Left ventricle myocardium inferior (tissue), 1 donor: ENCODE results near the gene HLTF. TPM values are rescaled to one million over a fixed set of nuclear protein-coding genes. Genes with fewer than 3 reads are reported as not detected.
A peak's percentile ranks its signal among the peaks of the same experiment; 100 is the strongest.

ENCODE experiments used
- DNase-seq: peaks from one replicate; pipeline ENCODE4 v3.0.0-alpha.2; 2020
- H3K27ac ChIP-seq: fragments of 200-600 bp; replicated peaks from 2 replicates; pipeline ENCODE4 v1.8.0; 2021
- H3K27me3 ChIP-seq: fragments of 200-600 bp; 2 replicates; pipeline ENCODE4 v1.8.0; 2021; ENCODE audit warnings: low read depth
- H3K36me3 ChIP-seq: fragments of 200-600 bp; 2 replicates; pipeline ENCODE4 v1.8.0; 2021
- H3K4me1 ChIP-seq: fragments of 200-600 bp; 2 replicates; pipeline ENCODE4 v1.8.0; 2021
- H3K4me3 ChIP-seq: fragments of 200-600 bp; 2 replicates; pipeline ENCODE4 v1.8.0; 2021; ENCODE audit warnings: mild to moderate bottlenecking, moderate library complexity
- H3K9me3 ChIP-seq: fragments of 200-600 bp; replicated peaks from 2 replicates; pipeline ENCODE4 v1.8.0; 2021
- intact Hi-C: fragments of 100-400 bp; cut with micrococcal nuclease; formaldehyde crosslinking; loops from one replicate; pipeline ENCODE4 v1.11.0; 2022
- total RNA-seq: library from RNA; stranded (reverse); fragmentation: NEBNext Ultra II Directional; extraction: Animal tissue kit (Norgen Biotek cat#: 25700); gene quantifications from one replicate; pipeline ENCODE4 v1.2.1, GENCODE V29; 2021
- TF ChIP-seq, protein P1 (sequence below): fragments of 200-600 bp; IDR thresholded peaks from 2 replicates; pipeline ENCODE4 v1.8.0; 2021; ENCODE audit warnings: antibody characterized with exemption, mild to moderate bottlenecking, borderline replicate concordance
- donor health status: DM: no; HTN: yes; CAD: no; lungs with severe emphysema.

The HLTF gene
- total RNA-seq, 1 donor from 2014 or later, result 27.4 TPM

DNA sequence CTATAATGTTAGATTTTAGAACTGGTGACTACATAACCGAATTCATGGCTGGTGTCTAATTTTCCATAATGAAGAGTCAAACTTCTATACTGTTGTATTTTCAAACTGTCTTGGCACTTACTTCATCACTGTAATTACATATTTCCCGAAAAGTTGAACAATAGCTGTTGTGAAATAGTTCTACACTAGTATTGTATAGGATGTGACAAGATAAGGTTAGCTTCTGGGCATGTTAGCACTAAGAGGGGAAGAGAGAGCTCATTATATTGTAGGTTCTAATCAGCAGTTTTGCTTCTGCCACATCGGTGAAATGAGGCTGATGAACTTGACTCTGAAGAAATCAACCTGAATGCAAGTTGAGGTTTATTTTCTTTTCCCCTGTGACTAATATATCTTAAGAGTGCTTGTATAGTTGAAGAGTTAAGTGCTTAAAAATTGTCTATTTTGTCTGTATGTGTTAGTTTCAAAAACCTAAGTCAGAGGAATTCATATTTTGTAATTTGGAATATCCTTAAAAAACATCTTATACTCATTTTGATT, 86.1 kb downstream of the HLTF start:
- Histone ChIP-seq H3K27me3 (no peaks in the 10 kb centered on the region), H3K4me1 (peaks cover 74% of the 10 kb centered on the region), H3K4me3 (no peak overlapping the region), H3K36me3 (peaks cover 34% of the 10 kb centered on the region), H3K27ac (peak overlapping the region; percentile 65), H3K9me3 (no peaks in the 10 kb centered on the region)
- TF ChIP-seq, protein P1, sequence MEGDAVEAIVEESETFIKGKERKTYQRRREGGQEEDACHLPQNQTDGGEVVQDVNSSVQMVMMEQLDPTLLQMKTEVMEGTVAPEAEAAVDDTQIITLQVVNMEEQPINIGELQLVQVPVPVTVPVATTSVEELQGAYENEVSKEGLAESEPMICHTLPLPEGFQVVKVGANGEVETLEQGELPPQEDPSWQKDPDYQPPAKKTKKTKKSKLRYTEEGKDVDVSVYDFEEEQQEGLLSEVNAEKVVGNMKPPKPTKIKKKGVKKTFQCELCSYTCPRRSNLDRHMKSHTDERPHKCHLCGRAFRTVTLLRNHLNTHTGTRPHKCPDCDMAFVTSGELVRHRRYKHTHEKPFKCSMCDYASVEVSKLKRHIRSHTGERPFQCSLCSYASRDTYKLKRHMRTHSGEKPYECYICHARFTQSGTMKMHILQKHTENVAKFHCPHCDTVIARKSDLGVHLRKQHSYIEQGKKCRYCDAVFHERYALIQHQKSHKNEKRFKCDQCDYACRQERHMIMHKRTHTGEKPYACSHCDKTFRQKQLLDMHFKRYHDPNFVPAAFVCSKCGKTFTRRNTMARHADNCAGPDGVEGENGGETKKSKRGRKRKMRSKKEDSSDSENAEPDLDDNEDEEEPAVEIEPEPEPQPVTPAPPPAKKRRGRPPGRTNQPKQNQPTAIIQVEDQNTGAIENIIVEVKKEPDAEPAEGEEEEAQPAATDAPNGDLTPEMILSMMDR, result no peak
- DNase-seq, result no peak
- intact Hi-C loops, result no loop called here

DNA sequence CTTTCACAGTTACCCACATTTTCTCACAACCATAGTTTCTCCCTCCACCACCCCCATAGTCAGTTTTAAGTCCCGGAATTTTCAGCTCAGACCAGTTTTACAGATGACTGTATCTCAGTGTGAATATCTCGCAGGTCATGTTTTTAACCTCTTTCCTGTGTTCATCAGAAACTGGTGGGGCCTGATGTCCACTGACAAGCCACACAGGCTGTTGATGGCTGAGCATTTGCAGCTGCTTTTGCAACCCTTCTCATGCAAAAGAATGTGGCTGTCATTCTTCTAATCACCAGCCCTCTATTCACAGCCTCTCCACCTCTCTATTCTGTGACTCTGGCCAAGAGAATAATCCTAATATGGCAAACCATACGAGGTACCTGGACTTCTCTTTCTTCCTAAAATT, 86.5 kb downstream of the HLTF start:
- H3K4me1 ChIP-seq, result peaks cover 69% of the 10 kb centered on the region
- no peaks in the 10 kb centered on the region for H3K9me3 ChIP-seq
- TF ChIP-seq, protein P1, result no peak
- H3K27ac ChIP-seq, result peak overlapping the region; percentile 65
- H3K36me3 ChIP-seq, result peaks cover 37% of the 10 kb centered on the region
- no peak overlapping the region for H3K4me3 ChIP-seq
- intact Hi-C loops, result no loop called here
- no peaks in the 10 kb centered on the region for H3K27me3 ChIP-seq
- no peak for DNase-seq

DNA sequence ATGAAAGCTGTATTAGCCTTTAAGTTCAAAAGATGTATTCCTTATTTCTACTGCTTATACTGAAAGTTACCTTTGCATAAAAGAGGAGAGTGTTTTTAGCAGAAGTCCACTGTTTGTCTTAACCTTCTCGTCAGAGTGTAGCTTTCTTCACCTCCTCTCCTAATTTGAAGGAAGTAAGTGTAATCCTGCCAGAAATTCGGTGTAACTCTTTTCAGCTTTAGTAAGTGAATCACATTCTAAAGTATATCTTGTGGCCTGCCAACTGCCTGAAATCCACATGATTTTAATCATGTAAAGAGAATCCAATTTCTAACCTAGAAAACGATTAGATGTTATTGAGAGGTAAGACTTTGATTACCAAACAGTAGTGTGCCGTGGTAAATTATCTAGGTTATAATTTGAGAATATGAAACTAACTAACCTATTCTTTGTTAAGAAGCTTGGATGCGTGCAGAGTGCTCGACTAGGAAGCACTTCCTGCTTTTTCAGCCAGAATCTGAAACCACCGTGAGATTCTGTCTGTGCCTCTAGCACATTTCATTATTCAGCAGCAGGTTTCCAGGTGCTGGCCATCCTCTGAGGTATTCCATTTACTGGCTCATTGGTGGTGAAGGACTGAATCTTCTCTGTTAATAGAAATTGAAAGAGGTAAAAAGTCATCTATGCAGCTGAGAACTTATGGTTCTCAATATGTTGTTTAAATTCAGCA, 87.5 kb downstream of the HLTF start:
- Histone ChIP-seq H3K27me3 (no peaks in the 10 kb centered on the region), H3K27ac (peak overlapping the region; percentile 65), H3K36me3 (peaks cover 47% of the 10 kb centered on the region), H3K9me3 (no peaks in the 10 kb centered on the region), H3K4me3 (peak overlapping the region; percentile 15), H3K4me1 (peaks cover 65% of the 10 kb centered on the region)
- TF ChIP-seq, protein P1, result no peak
- intact Hi-C loops, result no loop called here
- DNase-seq, result no peak

DNA sequence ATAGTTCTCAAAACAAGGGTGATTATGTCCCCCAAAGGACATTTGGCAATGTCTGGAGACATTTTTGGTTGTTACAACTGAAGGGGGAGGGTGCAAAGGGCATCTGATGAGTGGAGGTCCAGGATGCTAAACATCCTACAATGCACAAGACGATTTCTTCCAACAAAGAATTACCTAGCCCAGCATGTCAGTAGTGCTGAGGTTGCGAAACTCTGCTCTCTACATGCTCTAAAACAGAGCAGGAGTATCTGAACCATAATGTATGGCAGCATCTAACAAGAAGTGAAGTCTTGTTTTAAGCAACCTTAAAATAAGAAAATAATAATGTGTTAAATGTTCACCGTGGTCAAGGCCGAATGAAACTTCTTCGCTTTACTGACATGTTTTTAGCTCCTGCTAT, 88.0 kb downstream of the HLTF start:
- Histone ChIP-seq H3K4me3 (no peak overlapping the region), H3K4me1 (peaks cover 65% of the 10 kb centered on the region), H3K9me3 (no peaks in the 10 kb centered on the region), H3K36me3 (peaks cover 47% of the 10 kb centered on the region), H3K27ac (peak overlapping the region; percentile 65), H3K27me3 (no peaks in the 10 kb centered on the region)
- TF ChIP-seq, protein P1, result no peak
- DNase-seq, result no peak
- intact Hi-C loops, result no loop called here

DNA sequence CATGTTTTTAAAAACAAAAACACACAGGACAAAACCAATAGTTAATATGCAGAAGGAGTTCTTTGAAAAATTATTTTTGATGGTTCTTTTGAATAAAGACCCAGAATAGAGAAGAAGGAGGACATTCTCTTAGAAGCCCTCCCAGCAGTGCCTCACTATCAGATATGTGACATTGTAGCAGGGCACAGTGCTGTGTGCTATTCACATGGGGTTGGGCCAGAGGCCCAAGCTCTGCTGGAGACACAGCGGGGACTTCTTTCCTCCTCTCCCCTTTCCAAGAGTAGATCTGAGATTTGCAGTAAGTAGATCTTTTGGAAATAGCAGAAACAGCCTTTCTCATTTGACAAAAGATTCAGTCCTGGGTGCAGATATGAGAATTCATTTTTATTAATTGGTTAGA, 88.7 kb downstream of the HLTF start:
- peaks cover 72% of the 10 kb centered on the region for H3K4me1 ChIP-seq
- intact Hi-C loops, result no loop called here
- H3K36me3 ChIP-seq, result peaks cover 47% of the 10 kb centered on the region
- TF ChIP-seq, protein P1, result no peak
- no peaks in the 10 kb centered on the region for H3K9me3 ChIP-seq
- no peaks in the 10 kb centered on the region for H3K27me3 ChIP-seq
- H3K27ac ChIP-seq, result peak overlapping the region; percentile 65
- no peak overlapping the region for H3K4me3 ChIP-seq
- DNase-seq, result no peak
